Endothelial cell of umbilical vein (primary cell): ENCODE results near the gene MAPK8. TPM values are rescaled to one million over a fixed set of nuclear protein-coding genes. Genes with fewer than 3 reads are reported as not detected.

Experiments
- BruUV-seq: library from RNA; stranded (reverse); fragments of 400-500 nt; replicated peaks from 2 replicates; lab custom pipeline; 2021; lab: Mats Ljungman, UMichigan
- CTCF ChIA-PET: fragments of 300-600, 350-600 bp; sonication (Branson Sonifier 250); formaldehyde crosslinking; loops from one replicate; lab custom pipeline; 2021; ENCODE audit warnings: antibody characterized with exemption, inconsistent platforms; lab: Charles Lee
- POLR2A ChIA-PET: fragments of 300-600, 350-600 bp; sonication (Branson Sonifier 250); formaldehyde crosslinking; loops from one replicate; lab custom pipeline; 2021; ENCODE audit warnings: antibody characterized with exemption, inconsistent platforms; lab: Charles Lee
- DNase-seq: peaks from one replicate; pipeline ENCODE4 v3.0.0-alpha.2; 2011; ENCODE audit warnings: low read depth, low spot score
- FAIRE-seq: peaks from 2 replicates; lab custom pipeline; 2011; peaks lifted over from hg19 to GRCh38; lab: Jason Lieb, UNC
- H2AFZ ChIP-seq: 2 replicates; pipeline ENCODE4 v1.6.0; 2012; ENCODE audit warnings: low read depth, low read length, control low read depth, inconsistent platforms
- H3K27ac ChIP-seq: 2 replicates; pipeline ENCODE4 v1.5.1; 2011; ENCODE audit warnings: low read depth, mild to moderate bottlenecking, control low read depth, low read length, moderate library complexity; ENCODE audit not compliant: insufficient read depth
- H3K27me3 ChIP-seq, 2 experiments: 2 replicates each; pipeline versions ENCODE4 v1.6.0 to v1.6.1; 2011; ENCODE audit warnings: low read length in 2 of 2, mixed read lengths in 1 of 2; ENCODE audit not compliant: control insufficient read depth in 2 of 2, insufficient read depth in 2 of 2
- H3K36me3 ChIP-seq, 2 experiments: 2 replicates in 1 of 2; 3 replicates in 1 of 2; pipeline ENCODE4 v1.5.1; 2011; ENCODE audit warnings: low read length in 2 of 2, mild to moderate bottlenecking in 1 of 2, moderate library complexity in 1 of 2; ENCODE audit not compliant: control insufficient read depth in 2 of 2, insufficient read depth in 2 of 2; ENCODE audit errors: extremely low read depth in 1 of 2
- H3K4me1 ChIP-seq: 3 replicates; pipeline ENCODE4 v1.5.1; 2011; ENCODE audit warnings: mild to moderate bottlenecking, low read length; ENCODE audit not compliant: control insufficient read depth, insufficient read depth; ENCODE audit errors: extremely low read depth
- H3K4me2 ChIP-seq: 2 replicates; pipeline ENCODE4 v1.6.1; 2011; ENCODE audit warnings: low read length, control low read depth, mixed read lengths; ENCODE audit not compliant: insufficient read depth
- H3K4me3 ChIP-seq, 3 experiments: fragments of 200-600 bp in 1 of 3; sonication (generic), shearing (Covaris generic) in 1 of 3; replicated peaks in 1 of 3; 2 replicates each; pipeline ENCODE4 v1.5.1; 2011 to 2016; ENCODE audit warnings: control low read depth in 3 of 3, low read length in 3 of 3, mild to moderate bottlenecking in 2 of 3, inconsistent platforms in 1 of 3, low read depth in 1 of 3, moderate library complexity in 1 of 3; ENCODE audit not compliant: insufficient read depth in 1 of 3
- H3K79me2 ChIP-seq: 2 replicates; pipeline ENCODE4 v1.6.0; 2012; ENCODE audit warnings: low read length, inconsistent platforms; ENCODE audit not compliant: control insufficient read depth, insufficient read depth
- H3K9ac ChIP-seq: replicated peaks from 2 replicates; pipeline ENCODE3; 2011; ENCODE audit warnings: low read length, control low read depth; ENCODE audit not compliant: insufficient read depth; ENCODE audit errors: extremely low read depth
- H3K9me1 ChIP-seq: replicated peaks from 3 replicates; pipeline ENCODE4 v1.6.0; 2011; ENCODE audit warnings: mild to moderate bottlenecking, low read length; ENCODE audit not compliant: control insufficient read depth, insufficient read depth; ENCODE audit errors: extremely low read depth
- H3K9me3 ChIP-seq: replicated peaks from 2 replicates; pipeline ENCODE4 v1.5.1; 2012; ENCODE audit warnings: low read length, inconsistent platforms; ENCODE audit not compliant: control insufficient read depth, insufficient read depth
- H4K20me1 ChIP-seq: replicated peaks from 2 replicates; pipeline ENCODE3; 2011; ENCODE audit warnings: mild to moderate bottlenecking, low read length; ENCODE audit not compliant: control insufficient read depth, insufficient read depth; ENCODE audit errors: extremely low read depth
- EZH2 ChIP-seq: IDR thresholded peaks from 2 replicates; pipeline ENCODE4 v1.6.1; 2012; ENCODE audit warnings: borderline replicate concordance, low read depth, mild to moderate bottlenecking, moderate library complexity, low read length, inconsistent platforms; ENCODE audit not compliant: severe bottlenecking
- FOS ChIP-seq: IDR thresholded peaks from 2 replicates; pipeline ENCODE4 v1.6.1; 2011; ENCODE audit warnings: mild to moderate bottlenecking, low read length, moderate library complexity, borderline replicate concordance; ENCODE audit not compliant: insufficient read depth
- GATA2 ChIP-seq: IDR thresholded peaks from 2 replicates; pipeline ENCODE4 v1.7.0; 2011; ENCODE audit warnings: low read depth, mild to moderate bottlenecking, moderate library complexity, mixed read lengths, low read length; ENCODE audit not compliant: insufficient read length, insufficient read depth
- JUN ChIP-seq: IDR thresholded peaks from 2 replicates; pipeline ENCODE4 v1.6.1; 2011; ENCODE audit warnings: borderline replicate concordance, low read depth; ENCODE audit not compliant: insufficient read length, insufficient read depth
- MYC ChIP-seq: IDR thresholded peaks from one replicate; pipeline ENCODE4 v1.6.1; 2011; ENCODE audit warnings: mild to moderate bottlenecking, low read depth, low read length
- POLR2A ChIP-seq: IDR thresholded peaks from 2 replicates; pipeline ENCODE4 v1.6.1; 2012; ENCODE audit warnings: low read depth, mild to moderate bottlenecking, control low read depth, low read length
- POLR2AphosphoS5 ChIP-seq: IDR thresholded peaks from 2 replicates; pipeline ENCODE4 v1.6.1; 2012; ENCODE audit warnings: low read depth, mild to moderate bottlenecking, control low read depth, low read length, moderate library complexity; ENCODE audit not compliant: insufficient read depth
- dilution Hi-C: fragments of 300-500 bp; cut with MboI; formaldehyde crosslinking; loops from one replicate; pipeline ENCODE4 v1.15.0; 2019; ENCODE audit warnings: low sequenced_read_pairs; ENCODE audit not compliant: extremely low pct_ligation_motif_present
- intact Hi-C: fragments of 100-400 bp; cut with micrococcal nuclease; formaldehyde crosslinking; loops from one replicate; pipeline ENCODE4 v1.10.0; 2022
- polyA plus RNA-seq, 4 experiments: library from polyadenylated mRNA; depleted of rRNA in 3 of 4; stranded (reverse) in 3 of 4; unstranded in 1 of 4; fragments of >200 nt; gene quantifications; 2 replicates each; pipeline versions ENCODE4 v1.2.1 to v1.2.3, GENCODE V29; 2011 to 2012; ENCODE audit warnings: missing spikeins in 1 of 4
- total RNA-seq: library from RNA; stranded (reverse); gene quantifications from 2 replicates; pipeline ENCODE4 v1.2.3, GENCODE V29; 2021
- TF ChIP-seq, protein P1 (sequence below), 2 donors: IDR thresholded peaks; 1 replicate in 1 of 2; 2 replicates in 1 of 2; pipeline ENCODE4 v1.5.1; 2011; ENCODE audit warnings: low read length in 2 of 2, mild to moderate bottlenecking in 2 of 2, moderate library complexity in 2 of 2, control low read depth in 1 of 2, inconsistent platforms in 1 of 2, low read depth in 1 of 2; ENCODE audit not compliant: insufficient read depth in 1 of 2; ENCODE audit errors: extremely low read depth in 1 of 2
- TF ChIP-seq, protein P2 (sequence below): IDR thresholded peaks from 2 replicates; pipeline ENCODE4 v1.6.1; 2011; ENCODE audit not compliant: insufficient read depth, insufficient read length

Gene MAPK8
- total and polyA plus RNA-seq, 2 donors (not counting 3 experiments of a cell fraction or from before 2014, with no cell fraction given), result 25.3 to 56.2 TPM

- H3K4me2 ChIP-seq, result no peak overlapping the region
- intact Hi-C loops, result no loop called here
- H3K27ac ChIP-seq, result no peak overlapping the region
- DNase-seq (no peak), FAIRE-seq (no peak)
- dilution Hi-C loops, result no loop called here
- no peaks in the 10 kb centered on the region for H4K20me1 ChIP-seq
- no peaks in the 10 kb centered on the region for H3K36me3 ChIP-seq
- H3K4me3 ChIP-seq, result no peak overlapping the region
- H3K4me1 ChIP-seq, result peaks cover 35% of the 10 kb centered on the region
- H2AFZ ChIP-seq, result no peak overlapping the region
- H3K9me3 ChIP-seq, result no peaks in the 10 kb centered on the region
- peaks cover 32% of the 10 kb centered on the region for H3K79me2 ChIP-seq
- H3K27me3 ChIP-seq, result no peaks in the 10 kb centered on the region
- POLR2A ChIA-PET, result no interaction called here
- no TSS peak for BruUV-seq
- CTCF ChIA-PET, result no interaction called here
- TF ChIP-seq, protein P1, sequence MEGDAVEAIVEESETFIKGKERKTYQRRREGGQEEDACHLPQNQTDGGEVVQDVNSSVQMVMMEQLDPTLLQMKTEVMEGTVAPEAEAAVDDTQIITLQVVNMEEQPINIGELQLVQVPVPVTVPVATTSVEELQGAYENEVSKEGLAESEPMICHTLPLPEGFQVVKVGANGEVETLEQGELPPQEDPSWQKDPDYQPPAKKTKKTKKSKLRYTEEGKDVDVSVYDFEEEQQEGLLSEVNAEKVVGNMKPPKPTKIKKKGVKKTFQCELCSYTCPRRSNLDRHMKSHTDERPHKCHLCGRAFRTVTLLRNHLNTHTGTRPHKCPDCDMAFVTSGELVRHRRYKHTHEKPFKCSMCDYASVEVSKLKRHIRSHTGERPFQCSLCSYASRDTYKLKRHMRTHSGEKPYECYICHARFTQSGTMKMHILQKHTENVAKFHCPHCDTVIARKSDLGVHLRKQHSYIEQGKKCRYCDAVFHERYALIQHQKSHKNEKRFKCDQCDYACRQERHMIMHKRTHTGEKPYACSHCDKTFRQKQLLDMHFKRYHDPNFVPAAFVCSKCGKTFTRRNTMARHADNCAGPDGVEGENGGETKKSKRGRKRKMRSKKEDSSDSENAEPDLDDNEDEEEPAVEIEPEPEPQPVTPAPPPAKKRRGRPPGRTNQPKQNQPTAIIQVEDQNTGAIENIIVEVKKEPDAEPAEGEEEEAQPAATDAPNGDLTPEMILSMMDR (IDR thresholded peaks at IDR 0.05; ENCODE audit: extremely low read depth in 1 of 2, insufficient read depth in 1 of 2, low read depth in 1 of 2, low read length in 2 of 2), result no peak
- TF ChIP-seq FOS (no peak), POLR2AphosphoS5 (no peak), POLR2A (no peak), GATA2 (no peak), JUN (no peak), EZH2 (no peak), MYC (no peak)
- TF ChIP-seq, protein P2, sequence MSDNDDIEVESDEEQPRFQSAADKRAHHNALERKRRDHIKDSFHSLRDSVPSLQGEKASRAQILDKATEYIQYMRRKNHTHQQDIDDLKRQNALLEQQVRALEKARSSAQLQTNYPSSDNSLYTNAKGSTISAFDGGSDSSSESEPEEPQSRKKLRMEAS, result no peak
- H3K9me1 ChIP-seq, result no peaks in the 10 kb centered on the region
- no peak overlapping the region for H3K9ac ChIP-seq
These were observed 166.1 kb downstream of the MAPK8 start for GRCh38 chr10:48472501-48473069.
